OCI-M1 (cell line): ENCODE data around the gene APOL2.
A peak's percentile ranks its signal among the peaks of the same experiment; 100 is the strongest.
"Not testable (repeated sequence)": the region's sequence is repeated elsewhere in the genome, so short reads cannot be mapped to it uniquely, and the experiment has no call there.

ENCODE experiments used
- DNase-seq: peaks from one replicate; lab custom pipeline; 2025; lab: John Stamatoyannopoulos, UW

Gene APOL2

GRCh38 chr22:36262307-36262706 is 23.0 kb upstream of the APOL2 start:
- not testable (repeated sequence) for DNase-seq

- not testable (repeated sequence) for DNase-seq
Measured at GRCh38 chr22:36261675-36262074, 22.3 kb upstream of the APOL2 start.

DNA sequence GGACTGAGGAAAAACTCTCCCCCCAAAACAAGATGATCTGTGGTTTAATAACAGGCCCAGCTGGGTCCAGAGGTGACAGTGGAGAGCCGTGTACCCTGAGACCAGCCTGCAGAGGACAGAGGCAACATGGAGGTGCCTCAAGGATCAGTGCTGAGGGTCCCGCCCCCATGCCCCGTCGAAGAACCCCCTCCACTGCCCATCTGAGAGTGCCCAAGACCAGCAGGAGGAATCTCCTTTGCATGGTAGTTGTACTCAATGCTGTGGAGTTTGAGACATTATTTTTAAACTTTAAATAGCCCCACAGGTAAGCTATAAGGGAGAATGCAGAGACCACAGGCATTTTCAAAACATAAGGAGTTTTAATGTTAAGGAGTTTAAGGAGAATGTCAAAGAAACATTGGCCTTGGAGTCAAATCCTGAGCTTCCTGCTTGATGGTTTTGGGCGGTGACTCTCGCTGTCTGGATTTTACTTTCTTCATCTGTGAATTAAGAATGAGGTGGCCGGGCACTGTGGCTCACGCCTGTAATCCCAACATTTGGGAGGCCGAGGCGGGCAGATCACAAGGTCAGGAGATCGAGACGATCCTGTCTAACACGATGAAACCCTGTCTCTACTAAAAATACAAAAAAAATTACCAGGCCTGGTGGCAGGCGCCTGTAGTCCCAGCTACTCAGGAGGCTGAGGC is 20.4 kb upstream of the APOL2 start:
- no peak for DNase-seq

DNA sequence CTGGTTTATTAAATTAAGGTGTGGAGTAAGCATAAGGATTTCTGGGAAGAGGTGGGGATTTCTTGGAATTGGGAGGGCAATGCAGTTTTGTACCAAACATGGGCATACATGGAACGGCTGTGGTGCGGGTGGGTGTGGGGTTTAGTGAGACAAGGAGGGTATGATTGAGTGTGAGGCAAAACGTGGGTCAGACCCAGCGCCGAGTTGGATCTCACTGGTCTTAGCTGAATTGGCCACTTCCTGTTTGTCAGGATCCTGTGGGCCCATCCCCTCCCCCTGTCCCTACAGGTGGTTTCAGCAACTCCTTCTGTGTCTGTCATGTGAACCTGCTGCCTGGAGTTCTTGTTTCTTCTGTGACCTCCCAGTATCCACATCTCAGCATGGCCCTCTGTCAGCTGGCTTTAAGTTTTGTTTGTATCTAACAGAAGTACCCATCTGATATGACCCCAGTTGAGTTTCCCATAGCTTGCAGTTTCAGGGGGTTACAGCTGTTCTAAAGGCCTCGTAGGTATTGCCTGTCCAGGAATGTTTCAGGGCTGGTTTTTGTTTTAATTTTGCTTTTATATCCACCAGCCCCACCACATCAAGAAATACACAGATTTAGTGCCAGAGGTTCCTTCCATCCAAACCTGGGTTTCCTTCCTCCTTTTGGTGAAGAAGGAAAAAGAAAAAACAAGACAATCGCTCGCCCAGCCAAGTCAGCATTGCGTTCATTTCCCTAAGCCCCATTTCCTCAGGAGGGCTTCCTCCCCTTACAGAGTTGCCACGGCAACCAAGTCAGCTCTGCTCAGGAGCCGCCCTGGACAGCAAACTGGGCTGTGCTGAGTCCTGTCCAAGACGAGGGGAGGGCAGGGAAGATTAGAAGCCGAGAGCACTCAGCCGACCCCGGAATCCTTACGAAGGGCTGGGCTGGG is 19.6 kb upstream of the APOL2 start:
- DNase-seq: peak; percentile 20

DNA sequence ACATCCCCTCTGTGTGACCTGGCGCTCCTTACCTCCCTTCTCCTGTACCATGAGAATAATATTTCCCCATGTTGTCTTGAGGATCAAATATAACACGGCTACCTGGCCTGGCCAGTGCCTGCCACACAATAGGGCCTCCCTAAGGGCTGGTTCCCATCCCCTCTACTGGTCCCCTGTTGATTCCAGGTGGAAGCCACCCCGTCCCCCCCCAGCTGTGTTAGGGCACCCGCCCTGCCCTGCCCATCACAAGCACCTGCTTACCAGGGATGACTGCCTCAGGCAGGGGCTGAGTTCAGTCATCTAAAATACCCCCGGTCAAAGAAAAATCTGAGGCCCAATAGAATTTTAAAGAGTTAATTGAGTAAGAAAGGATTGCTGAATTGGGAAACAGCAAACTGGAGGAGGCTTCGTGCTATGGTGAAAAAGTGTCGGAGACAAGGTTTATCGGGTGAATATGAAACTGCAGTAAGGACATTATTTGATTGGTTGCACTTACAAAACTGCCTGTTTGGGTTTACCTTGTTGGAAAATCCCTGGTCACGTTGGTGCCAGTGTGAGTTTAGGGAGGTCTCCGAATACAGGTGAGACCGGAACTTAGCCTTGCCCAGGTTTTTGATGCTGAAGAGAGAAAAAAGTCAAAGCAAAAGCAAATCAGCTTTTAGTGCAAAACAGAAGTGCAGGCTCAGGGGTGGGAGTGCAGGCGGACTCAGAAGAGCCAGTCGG is 18.8 kb upstream of the APOL2 start:
- DNase-seq: no peak

DNA sequence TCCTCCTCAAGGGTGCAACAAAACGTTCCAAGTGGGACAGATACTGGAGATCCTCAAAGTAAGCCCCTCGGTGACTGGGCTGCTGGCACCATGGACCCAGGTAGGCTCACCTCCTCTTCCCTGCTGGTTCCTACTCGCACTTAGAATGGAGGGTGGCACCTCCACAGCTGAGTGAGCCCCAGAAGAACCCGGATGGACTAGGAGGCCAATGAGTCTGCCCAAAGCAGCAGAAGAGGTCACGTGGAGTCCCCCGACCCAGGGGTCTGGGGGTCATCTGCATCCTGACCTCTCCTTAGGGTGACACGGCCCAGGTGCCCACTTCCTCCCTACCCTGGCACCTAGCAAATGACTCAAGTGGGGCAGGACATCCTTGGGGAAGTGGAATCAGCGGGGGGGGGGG is 18.0 kb upstream of the APOL2 start:
- DNase-seq: no peak

GRCh38 chr22:36256478-36256877 is 17.2 kb upstream of the APOL2 start:
- DNase-seq: no peak

DNA sequence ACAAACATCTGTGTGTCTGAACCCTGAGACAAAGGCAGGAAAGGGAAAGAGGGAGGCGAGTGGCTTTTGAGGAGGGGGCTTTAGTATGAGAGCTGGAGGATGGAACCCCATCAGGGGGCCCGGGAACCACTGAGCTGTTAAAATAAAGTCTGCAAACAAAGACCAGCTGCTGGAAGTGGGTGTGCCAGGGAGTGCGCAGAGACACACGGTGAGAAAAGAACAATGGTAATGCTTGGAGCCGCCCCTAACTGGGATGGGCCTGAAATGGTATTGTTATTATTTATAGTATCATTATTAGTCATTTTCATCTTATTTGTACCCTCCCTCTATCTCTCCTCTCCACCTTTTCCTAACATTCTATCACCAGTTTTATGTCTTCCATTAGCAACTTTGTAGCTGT is 16.2 kb upstream of the APOL2 start:
- not testable (repeated sequence) for DNase-seq

DNA sequence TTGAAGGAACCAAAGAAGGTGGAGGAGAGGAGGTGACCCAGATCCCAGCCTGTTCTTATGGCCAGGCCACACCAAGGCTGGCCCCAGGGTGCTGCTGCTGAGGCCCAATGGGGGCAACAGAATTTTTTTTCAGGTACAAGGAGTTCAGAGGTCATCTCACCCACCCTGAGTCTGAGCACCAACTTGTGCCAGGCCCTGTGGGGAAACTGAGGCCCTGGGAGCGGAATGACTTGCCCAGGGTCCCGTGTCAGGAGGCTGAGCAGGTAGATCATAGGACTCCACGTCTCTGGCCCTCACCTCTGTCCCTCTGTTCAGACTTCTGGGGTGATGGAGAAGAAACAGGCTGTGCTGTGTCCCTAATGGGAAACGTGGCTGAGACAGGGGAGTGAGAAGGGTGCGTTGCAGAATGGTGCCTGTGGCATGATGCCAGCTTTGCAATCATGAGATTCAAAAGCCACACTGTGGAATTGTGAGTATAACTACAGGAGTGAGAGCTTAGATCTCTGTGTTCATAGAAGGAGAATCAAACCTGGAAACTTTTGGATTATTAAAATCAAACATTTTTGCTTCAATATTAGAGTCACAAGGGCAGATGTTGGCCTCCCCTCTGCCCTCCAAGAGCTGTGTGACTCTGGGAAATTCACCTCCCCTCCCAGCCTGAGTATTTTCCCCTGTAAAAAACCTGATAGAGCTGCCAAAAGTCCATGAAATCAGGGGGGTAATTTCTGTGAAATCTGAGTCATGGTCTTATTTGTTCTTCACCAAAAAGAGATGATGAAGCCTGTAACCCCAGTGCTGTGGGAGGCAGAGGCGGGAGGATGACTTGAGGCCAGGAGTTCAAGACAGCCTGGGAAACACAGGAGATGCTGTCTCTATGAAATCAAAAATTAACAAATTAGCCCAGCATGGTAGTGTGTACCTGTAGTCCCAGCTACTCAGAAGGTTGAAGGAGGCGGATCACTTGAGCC is 14.5 kb upstream of the APOL2 start:
- peak; percentile 55 for DNase-seq

- DNase-seq: peak; percentile 93
Measured at GRCh38 chr22:36252754-36253522, 13.6 kb upstream of the APOL2 start, which contains the start of gene APOL1. Gene APOL1, plus strand, starts transcription at chr22:36253133. Its CDS starts 1,823 bp downstream, at chr22:36254956.

DNA sequence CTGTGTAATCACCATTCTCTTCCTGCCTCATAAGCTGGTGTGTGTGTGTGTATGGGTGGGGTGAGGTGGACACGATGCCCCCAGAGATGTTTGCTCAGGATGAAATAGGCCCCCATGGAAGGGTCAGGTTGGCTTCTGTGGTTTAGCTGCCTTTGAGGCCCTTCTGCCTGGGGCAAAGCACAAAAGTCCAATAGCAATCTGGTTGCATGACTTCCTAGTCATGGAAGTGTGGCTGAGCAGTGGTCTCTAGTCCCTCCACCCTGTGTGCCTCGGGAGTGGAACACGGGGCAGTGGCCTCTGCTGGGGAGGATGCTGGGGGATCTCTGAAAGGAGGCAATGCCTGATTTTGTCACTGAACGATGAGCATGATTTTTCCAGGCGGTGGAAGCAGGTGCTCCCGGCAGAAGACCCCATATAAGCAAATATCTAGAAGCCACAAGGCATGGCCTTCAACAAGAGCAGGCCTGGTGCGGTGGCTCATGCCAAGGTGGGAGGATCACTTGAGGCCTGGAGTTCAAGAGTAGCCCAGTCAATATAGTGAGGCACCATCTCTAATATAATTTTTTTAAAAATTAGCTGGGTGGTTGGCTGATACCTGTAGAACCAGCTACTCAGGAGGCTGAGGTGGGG is 12.8 kb upstream of the APOL2 start:
- DNase-seq: not testable (repeated sequence)

DNA sequence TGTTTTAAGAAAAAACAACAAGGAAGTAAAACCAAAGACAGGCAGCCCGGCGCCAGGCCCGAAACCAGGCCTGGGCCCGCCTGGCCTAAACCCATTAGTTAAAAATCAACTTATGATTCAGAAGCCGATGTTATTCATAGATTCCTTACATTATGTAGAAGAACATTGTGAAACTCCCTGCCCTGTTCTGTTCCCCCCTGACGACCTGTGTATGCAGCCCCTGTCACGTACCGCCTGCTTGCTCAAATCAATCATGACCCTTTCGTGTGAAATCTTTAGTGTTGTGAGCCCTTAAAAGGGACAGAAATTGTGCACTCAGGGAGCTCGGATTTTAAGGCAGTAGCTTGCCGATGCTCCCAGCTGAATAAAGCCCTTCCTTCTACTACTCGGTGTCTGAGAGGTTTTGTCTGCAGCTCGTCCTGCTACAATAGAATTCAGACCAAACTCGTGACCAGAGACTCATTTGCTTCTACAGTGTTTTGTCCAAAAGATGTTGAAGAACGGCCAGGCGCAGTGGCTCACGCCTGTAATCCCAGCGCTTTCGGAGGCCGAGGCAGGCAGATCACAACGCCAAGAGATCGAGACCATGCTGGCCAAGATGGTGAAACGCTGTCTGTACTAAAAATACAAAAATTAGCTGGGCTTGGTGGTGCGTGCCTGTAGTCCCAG is 11.1 kb upstream of the APOL2 start:
- DNase-seq: not testable (repeated sequence)

GRCh38 chr22:36249160-36249559 is 9.8 kb upstream of the APOL2 start:
- DNase-seq: peak; percentile 46

GRCh38 chr22:36247955-36248354 is 8.6 kb upstream of the APOL2 start:
- peak; percentile 46 for DNase-seq

- DNase-seq: no peak
Measured at GRCh38 chr22:36246718-36247117, 7.4 kb upstream of the APOL2 start.

DNA sequence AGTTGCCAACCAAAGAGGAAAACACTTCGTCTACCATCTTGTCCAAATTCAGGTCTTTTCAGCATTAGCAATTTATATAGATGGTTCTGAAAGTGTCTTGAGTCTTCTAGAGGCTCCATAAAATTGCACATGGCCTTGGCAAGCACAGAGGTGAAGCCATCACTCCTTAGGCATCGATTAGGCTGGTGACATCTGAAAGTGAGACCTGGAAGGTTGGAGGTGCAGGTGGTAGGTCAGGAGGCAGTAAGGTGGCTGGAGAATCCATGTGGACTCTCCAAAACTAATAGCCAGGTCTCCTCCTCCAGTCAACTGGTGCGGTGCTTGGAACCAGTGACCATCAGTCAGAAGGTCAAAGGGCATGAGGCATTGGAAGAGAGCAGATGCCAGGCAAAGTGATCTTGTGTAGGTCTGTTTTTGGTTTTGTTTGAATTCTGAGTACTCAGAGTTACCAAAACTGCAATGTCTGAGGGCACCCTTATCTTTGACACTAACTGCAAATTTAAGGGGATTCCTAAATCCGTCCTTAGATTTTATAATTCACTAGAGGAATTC is 6.6 kb upstream of the APOL2 start:
- DNase-seq: no peak

GRCh38 chr22:36244522-36245391 is 5.4 kb upstream of the APOL2 start:
- DNase-seq: no peak

DNA sequence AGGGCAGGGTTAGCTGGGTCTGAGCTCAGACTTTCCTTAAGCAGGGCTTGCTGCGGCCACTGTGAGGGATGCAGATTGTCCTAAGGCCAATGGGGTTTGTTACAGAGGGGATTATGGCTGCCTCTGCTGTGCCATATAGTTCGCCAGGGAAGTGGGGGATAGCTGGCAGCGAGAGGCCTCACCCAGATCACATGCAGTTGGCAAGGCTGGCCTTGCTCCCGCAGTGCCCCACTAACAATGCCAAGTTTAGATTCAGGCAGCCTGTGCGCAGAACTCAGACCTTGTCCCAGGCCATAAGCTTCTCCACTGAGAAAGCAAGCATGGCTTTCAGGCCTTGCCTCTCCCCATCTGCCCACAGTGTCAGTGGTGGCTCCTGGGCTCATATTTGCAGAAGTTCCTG is 4.7 kb upstream of the APOL2 start:
- no peak for DNase-seq
